CD4-positive, alpha-beta T cell (primary cell): ENCODE measurements around the gene MLLT6. TPM values are rescaled to one million over a fixed set of nuclear protein-coding genes. Genes with fewer than 3 reads are reported as not detected.

Experiments
- ATAC-seq: fragments of 200-7000 bp; cut with Tn5 transposase; one replicate; pipeline ENCODE4 v1.10.0; 2022; ENCODE audit warnings: mild to moderate bottlenecking; ENCODE audit not compliant: poor library complexity
- CTCF ChIA-PET: fragments of 350-600 bp; sonication (Branson Sonifier 250); formaldehyde crosslinking; loops from one replicate; lab custom pipeline; 2021; ENCODE audit warnings: antibody characterized with exemption, inconsistent platforms; lab: Charles Lee
- POLR2A ChIA-PET: fragments of 350-600 bp; sonication (Branson Sonifier 250); formaldehyde crosslinking; loops from one replicate; lab custom pipeline; 2021; ENCODE audit warnings: antibody characterized with exemption, inconsistent platforms; lab: Charles Lee
- DNase-seq, 14 experiments: peaks; one replicate each; pipeline ENCODE4 v3.0.0-alpha.2; 2013 to 2020; ENCODE audit warnings: mixed read lengths in 2 of 14
- H3K27ac ChIP-seq, 2 donors: one replicate each; pipeline versions ENCODE4 v1.5.1 to v1.7.0; 2013; ENCODE audit warnings: low read length in 2 of 2, low read depth in 1 of 2, mild to moderate bottlenecking in 1 of 2
- H3K27me3 ChIP-seq, 2 experiments: 1 replicate in 1 of 2; 2 replicates in 1 of 2; pipeline versions ENCODE4 v1.6.1 to v1.7.0; 2013; ENCODE audit warnings: low read length in 2 of 2, control low read depth in 1 of 2, mild to moderate bottlenecking in 1 of 2, moderate library complexity in 1 of 2; ENCODE audit not compliant: insufficient read depth in 2 of 2, control insufficient read depth in 1 of 2
- H3K36me3 ChIP-seq: one replicate; pipeline ENCODE4 v1.6.1; 2013; ENCODE audit warnings: low read length, control low read depth; ENCODE audit not compliant: insufficient read depth
- H3K4me1 ChIP-seq: one replicate; pipeline ENCODE4 v1.6.1; 2013; ENCODE audit warnings: low read length, control low read depth; ENCODE audit not compliant: insufficient read depth
- H3K4me3 ChIP-seq: one replicate; pipeline ENCODE4 v1.5.1; 2013; ENCODE audit warnings: mild to moderate bottlenecking, low read length, moderate library complexity
- H3K9me3 ChIP-seq, 2 experiments: 1 replicate in 1 of 2; 2 replicates in 1 of 2; pipeline versions ENCODE4 v1.6.1 to v1.7.0; 2013; ENCODE audit warnings: low read length in 2 of 2, mild to moderate bottlenecking in 2 of 2, control low read depth in 1 of 2, moderate library complexity in 1 of 2; ENCODE audit not compliant: control insufficient read depth in 1 of 2, insufficient read depth in 1 of 2
- H3K27ac Mint-ChIP-seq: one replicate; pipeline ENCODE4 v1.8.0; 2020; ENCODE audit warnings: mixed read lengths
- H3K27me3 Mint-ChIP-seq: one replicate; pipeline ENCODE4 v1.8.0; 2021; ENCODE audit warnings: mixed read lengths
- H3K36me3 Mint-ChIP-seq: one replicate; pipeline ENCODE4 v1.8.0; 2021; ENCODE audit warnings: low read depth, mixed read lengths
- H3K4me1 Mint-ChIP-seq: one replicate; pipeline ENCODE4 v1.8.0; 2021; ENCODE audit warnings: low read depth, mixed read lengths
- H3K4me3 Mint-ChIP-seq: one replicate; pipeline ENCODE4 v1.8.0; 2020; ENCODE audit warnings: mild to moderate bottlenecking, mixed read lengths
- H3K9me3 Mint-ChIP-seq: one replicate; pipeline ENCODE4 v1.8.0; 2020; ENCODE audit warnings: mixed read lengths
- intact Hi-C, 2 experiments: fragments of 100-400 bp; cut with DNase I in 1 of 2; cut with micrococcal nuclease in 1 of 2; formaldehyde crosslinking; loops; one replicate each; pipeline versions ENCODE4 v1.15.1 to v1.9.0; 2023 to 2025; cut with DNase I, micrococcal nuclease
- total RNA-seq, 174 experiments: library from RNA in 2 of 174; stranded (reverse) in 2 of 174; gene quantifications; one replicate each; pipeline ENCODE4 v1.2.3 and lab custom pipeline; 2021 to 2026
- TF ChIP-seq, protein P1 (sequence below): fragments of 200-600 bp; IDR thresholded peaks from one replicate; pipeline ENCODE4 v1.8.0; 2022; ENCODE audit warnings: antibody characterized with exemption, mild to moderate bottlenecking

Gene MLLT6
- total RNA-seq, 2 experiments from 2014 or later = 321 to 324 TPM

DNA sequence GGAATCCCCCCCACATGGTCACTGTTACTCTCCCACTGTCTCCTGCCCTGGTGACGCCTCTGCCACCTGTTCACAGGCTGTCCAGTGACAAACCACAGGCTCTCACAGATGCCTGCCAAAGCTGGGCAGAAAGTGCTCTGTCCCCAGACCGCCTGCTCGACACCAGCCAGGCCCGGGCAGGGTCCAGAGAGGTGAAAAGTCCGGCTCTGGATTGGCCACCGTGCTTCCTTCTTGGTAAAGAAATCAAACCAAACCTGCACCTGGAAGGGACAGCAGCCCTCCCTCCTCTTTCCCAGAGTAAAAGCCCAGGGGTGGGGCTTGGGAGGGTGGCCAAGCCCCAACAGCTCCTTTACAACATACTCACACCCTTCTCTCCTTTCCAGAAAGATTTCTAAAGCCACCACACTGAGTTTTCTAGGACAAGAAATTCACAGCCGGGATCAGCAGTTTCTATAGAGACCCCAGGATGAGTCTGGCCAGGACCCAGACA is 36.9 kb downstream of the MLLT6 start:
- H3K36me3 Mint-ChIP-seq = no peaks in the 10 kb centered on the region
- H3K27ac Mint-ChIP-seq = no peak overlapping the region
- POLR2A ChIA-PET = no interaction called here

DNA sequence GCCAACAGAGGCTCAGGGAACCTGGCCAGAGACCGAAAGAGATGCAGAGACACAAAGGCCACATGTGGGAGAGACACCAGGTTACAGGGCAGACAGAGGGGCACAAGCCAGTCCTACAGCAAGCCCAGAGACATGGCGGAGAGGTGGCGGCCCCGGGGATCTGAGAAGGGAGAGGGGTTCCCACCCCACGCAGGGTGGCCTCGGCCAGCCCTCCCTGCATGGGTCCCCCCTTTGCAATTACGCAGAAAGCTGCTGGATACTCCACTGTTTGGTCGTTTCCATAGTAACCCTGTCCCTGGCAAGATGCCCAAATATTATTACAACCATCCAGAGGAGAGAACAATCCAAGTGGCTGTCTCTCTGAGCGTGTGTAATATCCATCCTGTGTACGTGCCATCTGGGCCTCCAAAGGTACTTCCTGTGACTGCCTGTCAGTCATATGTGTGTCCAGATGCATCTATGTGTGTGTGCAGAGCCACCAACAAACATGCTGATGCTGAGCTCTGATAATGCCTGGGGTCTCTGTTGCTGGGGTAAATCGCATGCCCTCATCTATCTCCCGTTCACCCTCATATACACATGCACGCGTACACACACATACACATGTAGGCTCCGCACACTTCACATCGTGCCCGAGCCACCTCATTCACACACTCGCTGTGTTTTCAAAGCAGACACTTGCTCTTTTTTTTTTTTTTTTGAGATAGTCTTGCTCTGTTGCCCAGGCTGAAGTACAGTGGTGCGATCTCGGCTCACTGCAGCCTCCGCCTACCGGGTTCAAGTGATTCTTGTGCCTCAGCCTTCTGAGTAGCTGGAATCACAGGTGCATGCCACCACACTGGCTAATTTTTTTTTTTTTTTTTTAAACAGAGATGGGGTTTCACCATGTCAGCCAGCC is 37.6 kb downstream of the MLLT6 start:
- Histone ChIP-seq H3K36me3 (no peaks in the 10 kb centered on the region), H3K4me3 (no peak overlapping the region), H3K9me3 (no peaks in the 10 kb centered on the region), H3K4me1 (peaks cover 13% of the 10 kb centered on the region), H3K27ac (no peak overlapping the region), H3K27me3 (peaks cover 22 to 26% of the 10 kb centered on the region in 2 experiments)
- DNase-seq (peak in 1 of 14 experiments; percentile 38), ATAC-seq (peak; percentile 32)
- ChIA-PET CTCF (no interaction called here), POLR2A (no interaction called here)
- TF ChIP-seq, protein P1, sequence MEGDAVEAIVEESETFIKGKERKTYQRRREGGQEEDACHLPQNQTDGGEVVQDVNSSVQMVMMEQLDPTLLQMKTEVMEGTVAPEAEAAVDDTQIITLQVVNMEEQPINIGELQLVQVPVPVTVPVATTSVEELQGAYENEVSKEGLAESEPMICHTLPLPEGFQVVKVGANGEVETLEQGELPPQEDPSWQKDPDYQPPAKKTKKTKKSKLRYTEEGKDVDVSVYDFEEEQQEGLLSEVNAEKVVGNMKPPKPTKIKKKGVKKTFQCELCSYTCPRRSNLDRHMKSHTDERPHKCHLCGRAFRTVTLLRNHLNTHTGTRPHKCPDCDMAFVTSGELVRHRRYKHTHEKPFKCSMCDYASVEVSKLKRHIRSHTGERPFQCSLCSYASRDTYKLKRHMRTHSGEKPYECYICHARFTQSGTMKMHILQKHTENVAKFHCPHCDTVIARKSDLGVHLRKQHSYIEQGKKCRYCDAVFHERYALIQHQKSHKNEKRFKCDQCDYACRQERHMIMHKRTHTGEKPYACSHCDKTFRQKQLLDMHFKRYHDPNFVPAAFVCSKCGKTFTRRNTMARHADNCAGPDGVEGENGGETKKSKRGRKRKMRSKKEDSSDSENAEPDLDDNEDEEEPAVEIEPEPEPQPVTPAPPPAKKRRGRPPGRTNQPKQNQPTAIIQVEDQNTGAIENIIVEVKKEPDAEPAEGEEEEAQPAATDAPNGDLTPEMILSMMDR = no peak
- intact Hi-C loops = no loop called here
- Mint-ChIP-seq H3K9me3 (no peaks in the 10 kb centered on the region), H3K27me3 (peaks cover 30% of the 10 kb centered on the region), H3K27ac (no peak overlapping the region), H3K4me3 (no peak overlapping the region), H3K4me1 (peaks cover 12% of the 10 kb centered on the region), H3K36me3 (no peaks in the 10 kb centered on the region)

More for the DNA sequence above, 36.9 kb downstream of the MLLT6 start:
- Histone ChIP-seq H3K9me3 (no peaks in the 10 kb centered on the region), H3K27me3 (peaks cover 16 to 20% of the 10 kb centered on the region in 2 experiments), H3K4me1 (peaks cover 6% of the 10 kb centered on the region), H3K4me3 (no peak overlapping the region), H3K36me3 (no peaks in the 10 kb centered on the region), H3K27ac (no peak overlapping the region)
- TF ChIP-seq, protein P1 = no peak
- peaks cover 29% of the 10 kb centered on the region for H3K27me3 Mint-ChIP-seq
- no peaks in the 10 kb centered on the region for H3K9me3 Mint-ChIP-seq
- no peak overlapping the region for H3K4me3 Mint-ChIP-seq
- no peak for ATAC-seq
- intact Hi-C loops = no loop called here
- no peak for DNase-seq
- peaks cover 12% of the 10 kb centered on the region for H3K4me1 Mint-ChIP-seq
- CTCF ChIA-PET = no interaction called here

DNA sequence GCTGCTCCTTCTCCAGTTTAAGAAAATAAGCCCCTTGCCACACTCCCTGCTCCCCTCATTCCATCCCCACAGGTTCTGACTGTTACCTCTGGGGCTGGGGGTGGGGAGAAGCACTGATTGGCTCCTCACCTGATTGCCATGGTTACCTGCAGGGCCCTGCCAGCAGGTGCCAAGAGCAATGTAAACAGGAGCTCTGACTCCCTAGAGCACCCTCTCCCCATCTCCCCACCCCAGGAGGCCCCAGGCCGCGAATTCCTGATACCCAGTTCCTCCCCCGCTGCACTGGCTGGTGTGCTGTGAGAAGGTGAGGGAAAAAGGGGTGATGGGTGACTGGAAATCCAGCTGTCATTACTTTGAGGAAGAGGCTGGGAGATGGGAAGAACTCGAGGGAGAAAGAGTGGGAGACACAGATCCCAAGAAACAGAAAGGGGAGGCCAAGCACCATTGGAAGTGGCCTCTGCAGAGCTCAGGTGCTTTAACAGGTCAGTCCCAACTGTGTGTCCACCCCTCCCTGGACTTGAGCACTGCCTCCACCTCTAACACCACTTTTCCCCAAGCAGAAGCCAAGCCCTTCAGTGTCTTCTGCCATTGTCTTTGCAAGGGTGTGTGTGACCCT is 38.6 kb downstream of the MLLT6 start:
- no peak for DNase-seq
- Histone ChIP-seq H3K36me3 (no peaks in the 10 kb centered on the region), H3K9me3 (peaks cover 0 to under 1% of the 10 kb centered on the region in 2 experiments), H3K4me3 (no peak overlapping the region), H3K27me3 (peaks cover 28 to 33% of the 10 kb centered on the region in 2 experiments), H3K4me1 (peaks cover 22% of the 10 kb centered on the region), H3K27ac (no peak overlapping the region)
- Mint-ChIP-seq H3K4me3 (no peak overlapping the region), H3K27me3 (peaks cover 30% of the 10 kb centered on the region), H3K36me3 (no peaks in the 10 kb centered on the region), H3K4me1 (peaks cover 12% of the 10 kb centered on the region), H3K27ac (no peak overlapping the region), H3K9me3 (no peaks in the 10 kb centered on the region)
- intact Hi-C loops = no loop called here
- TF ChIP-seq, protein P1 = no peak
- no peak for ATAC-seq
- ChIA-PET CTCF (no interaction called here), POLR2A (no interaction called here)
